Prostate gland (tissue), 2 donors: ENCODE data around the gene DLGAP4.

Experiments used
- POLR2A ChIP-seq: fragments of 450-650 bp; IDR thresholded peaks from one replicate; pipeline ENCODE4 v1.6.1; 2016; ENCODE audit warnings: antibody characterized with exemption, mild to moderate bottlenecking
- POLR2AphosphoS5 ChIP-seq: sonication (generic); formaldehyde crosslinking; IDR thresholded peaks from one replicate; pipeline ENCODE4 v1.6.1; 2017; ENCODE audit warnings: antibody characterized with exemption
- TF ChIP-seq, protein P1 (sequence below), 4 experiments: fragments of 200-600 bp in 2 of 4; fragments of 450-650 bp in 2 of 4; sonication (generic) in 2 of 4; IDR thresholded peaks; 1 replicate in 3 of 4; 2 replicates in 1 of 4; pipeline ENCODE4 v1.5.1; 2016 to 2019; ENCODE audit warnings: antibody characterized with exemption in 4 of 4, mild to moderate bottlenecking in 2 of 4, moderate library complexity in 2 of 4

DNA sequence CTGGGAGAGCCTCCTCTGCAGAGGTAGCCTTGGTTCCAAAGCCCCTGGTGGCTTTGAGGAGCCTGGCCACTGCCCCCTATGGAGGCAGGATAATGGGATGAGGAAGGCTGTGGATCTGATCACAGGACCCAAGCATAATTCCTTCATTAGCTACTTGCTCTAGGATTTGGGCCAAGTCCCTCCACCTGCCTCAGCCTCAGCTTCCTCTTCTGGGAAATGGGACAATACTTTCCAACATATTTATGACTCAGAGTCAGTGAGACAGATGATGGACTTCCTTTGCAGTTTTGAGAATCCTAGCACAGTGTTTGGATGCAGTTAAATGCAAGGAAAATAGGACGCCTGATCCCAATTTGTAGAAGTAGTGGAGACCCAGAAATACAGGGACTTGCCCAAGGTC is 171.3 kb downstream of the DLGAP4 start:
- TF ChIP-seq, protein P1, sequence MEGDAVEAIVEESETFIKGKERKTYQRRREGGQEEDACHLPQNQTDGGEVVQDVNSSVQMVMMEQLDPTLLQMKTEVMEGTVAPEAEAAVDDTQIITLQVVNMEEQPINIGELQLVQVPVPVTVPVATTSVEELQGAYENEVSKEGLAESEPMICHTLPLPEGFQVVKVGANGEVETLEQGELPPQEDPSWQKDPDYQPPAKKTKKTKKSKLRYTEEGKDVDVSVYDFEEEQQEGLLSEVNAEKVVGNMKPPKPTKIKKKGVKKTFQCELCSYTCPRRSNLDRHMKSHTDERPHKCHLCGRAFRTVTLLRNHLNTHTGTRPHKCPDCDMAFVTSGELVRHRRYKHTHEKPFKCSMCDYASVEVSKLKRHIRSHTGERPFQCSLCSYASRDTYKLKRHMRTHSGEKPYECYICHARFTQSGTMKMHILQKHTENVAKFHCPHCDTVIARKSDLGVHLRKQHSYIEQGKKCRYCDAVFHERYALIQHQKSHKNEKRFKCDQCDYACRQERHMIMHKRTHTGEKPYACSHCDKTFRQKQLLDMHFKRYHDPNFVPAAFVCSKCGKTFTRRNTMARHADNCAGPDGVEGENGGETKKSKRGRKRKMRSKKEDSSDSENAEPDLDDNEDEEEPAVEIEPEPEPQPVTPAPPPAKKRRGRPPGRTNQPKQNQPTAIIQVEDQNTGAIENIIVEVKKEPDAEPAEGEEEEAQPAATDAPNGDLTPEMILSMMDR (IDR thresholded peaks at IDR 0.05): no peak
- TF ChIP-seq POLR2A (no peak), POLR2AphosphoS5 (no peak)
